NB4 (cell line): ENCODE measurements around the gene SYF2.

Experiments
- DNase-seq: peaks from one replicate; pipeline ENCODE4 v3.0.0; 2010; ENCODE audit warnings: low read depth
- H3K4me3 ChIP-seq: one replicate; pipeline ENCODE4 v1.5.1; 2011; ENCODE audit warnings: mild to moderate bottlenecking, low read depth, low read length, moderate library complexity
- CTCF ChIP-seq: IDR thresholded peaks from one replicate; pipeline ENCODE4 v1.5.1; 2012; ENCODE audit warnings: low read depth, low read length
- MAX ChIP-seq: IDR thresholded peaks from 2 replicates; pipeline ENCODE4 v1.6.1; 2011; ENCODE audit warnings: low read depth, low read length
- MYC ChIP-seq: IDR thresholded peaks from 2 replicates; pipeline ENCODE4 v1.6.1; 2011; ENCODE audit warnings: low read depth, low read length
- POLR2A ChIP-seq: IDR thresholded peaks from 2 replicates; pipeline ENCODE4 v1.6.1; 2011; ENCODE audit warnings: mild to moderate bottlenecking; ENCODE audit not compliant: insufficient read length; ENCODE audit errors: extremely low read depth

The SYF2 gene

GRCh38 chr1:25197982-25198662, 34.2 kb downstream of the SYF2 start:
- TF ChIP-seq CTCF (no peak), MAX (peak; percentile 26)
- DNase-seq = peak; percentile 80
- peak overlapping the region; percentile 19 for H3K4me3 ChIP-seq

GRCh38 chr1:25197235-25197975, 34.9 kb downstream of the SYF2 start:
- no peak overlapping the region for H3K4me3 ChIP-seq
- peak; percentile 35 for DNase-seq
- TF ChIP-seq MYC = no peak
- no peak for TF ChIP-seq MAX
- TF ChIP-seq POLR2A = no peak
- no peak for TF ChIP-seq CTCF

- H3K4me3 ChIP-seq = no peak overlapping the region
- TF ChIP-seq POLR2A (no peak), MYC (no peak), CTCF (no peak), MAX (no peak)
- DNase-seq = peak; percentile 19
Observed at GRCh38 chr1:25196830-25197229, 35.5 kb downstream of the SYF2 start.

GRCh38 chr1:25195835-25196234, 36.5 kb downstream of the SYF2 start:
- H3K4me3 ChIP-seq = no peak overlapping the region
- TF ChIP-seq MYC (no peak), MAX (no peak), POLR2A (no peak), CTCF (no peak)
- DNase-seq = no peak

GRCh38 chr1:25194572-25195020, 37.7 kb downstream of the SYF2 start:
- TF ChIP-seq CTCF (no peak), MYC (no peak), MAX (no peak), POLR2A (no peak)
- H3K4me3 ChIP-seq = no peak overlapping the region
- DNase-seq = no peak
